ENCODE results near the gene ROR2. TPM values are rescaled to one million over a fixed set of nuclear protein-coding genes. Genes with fewer than 3 reads are reported as not detected.

Gene ROR2
- total RNA-seq, 1 experiment from 2014 or later: 2.7 TPM

GRCh38 chr9:91907484-91908292 lies 42.3 kb downstream of the ROR2 start:
- no peak overlapping the region for H3K27ac ChIP-seq (ENCODE audit: insufficient read length, low read depth, low read length)
- no peak overlapping the region for H3K18ac ChIP-seq (ENCODE audit: insufficient read length, low read depth, low read length)
- no peak overlapping the region for H3K23ac ChIP-seq (ENCODE audit: insufficient read length, low read depth, low read length)
- no peak overlapping the region for H3T11ph ChIP-seq (ENCODE audit: low read length)
- Mint-ChIP-seq H3K4me1 (peaks cover 19 to 23% of the 10 kb centered on the region in 2 experiments), H3K4me3 (no peak overlapping the region), H3K27ac (no peak overlapping the region), H3K27me3 (ENCODE audit: low read depth) (peaks cover 43% of the 10 kb centered on the region), H3K9me3 (no peaks in the 10 kb centered on the region; a peak in 1 of 5 replicates), H3K36me3 (ENCODE audit: insufficient read depth in 1 of 3, low read depth in 3 of 3) (no peaks in the 10 kb centered on the region; a peak in 1 of 7 replicates)
- no peak overlapping the region for H2AK5ac ChIP-seq (ENCODE audit: insufficient read length, low read length)
- H2BK20ac ChIP-seq (ENCODE audit: low read depth, low read length, poor library complexity, severe bottlenecking): no peak overlapping the region
- H2BK120ac ChIP-seq (ENCODE audit: low read depth, low read length, poor library complexity, severe bottlenecking): no peak overlapping the region
- H4K20me1 ChIP-seq (ENCODE audit: control insufficient read depth, insufficient read depth, insufficient read length): peaks cover 3% of the 10 kb centered on the region
- no peak overlapping the region for H2BK5ac ChIP-seq (ENCODE audit: insufficient read length, low read length)
- H3K4me1 ChIP-seq (ENCODE audit: insufficient read depth, low read length): peaks cover 3% of the 10 kb centered on the region; the same call in 1 of the 2 replicates
- no peak overlapping the region for H4K8ac ChIP-seq (replicated peaks; ENCODE audit: insufficient read length, low read depth, low read length)
- H4K5ac ChIP-seq (ENCODE audit: insufficient read length, low read depth, low read length): no peak overlapping the region
- no peak overlapping the region for H3K56ac ChIP-seq (ENCODE audit: insufficient read length, low read depth, low read length)
- H3K23me2 ChIP-seq (ENCODE audit: insufficient read length, low read depth, low read length, poor library complexity, severe bottlenecking): no peaks in the 10 kb centered on the region
- WGBS (ENCODE audit: extremely low coverage, insufficient read length, low lambda C conversion rate): no CpG with 5 or more reads among the region's 8 CpGs
- H3K14ac ChIP-seq (ENCODE audit: insufficient read depth, low read length): no peak overlapping the region
- no peaks in the 10 kb centered on the region for H3K79me2 ChIP-seq (ENCODE audit: insufficient read depth, low read length)
- no peak overlapping the region for H2BK15ac ChIP-seq (ENCODE audit: low read depth, low read length)
- no peak overlapping the region for H3K4me2 ChIP-seq (ENCODE audit: insufficient read depth, insufficient read length, low read length)
- no peaks in the 10 kb centered on the region for H3K9me3 ChIP-seq (ENCODE audit: control insufficient read depth, low read depth, low read length)
- no peak overlapping the region for H3K4ac ChIP-seq (ENCODE audit: low read depth, low read length)
- no peak overlapping the region for H4K91ac ChIP-seq (ENCODE audit: insufficient read length, low read depth, low read length)
- no peak overlapping the region for H2AFZ ChIP-seq (ENCODE audit: low read length)
- H3K27me3 ChIP-seq (ENCODE audit: insufficient read depth, low read length): no peaks in the 10 kb centered on the region; the same call in 1 of the 2 replicates
- no peak overlapping the region for H3K9ac ChIP-seq (ENCODE audit: extremely low read depth, insufficient read length, low read length)
- no peaks in the 10 kb centered on the region for H3K79me1 ChIP-seq (ENCODE audit: insufficient read depth, low read depth, low read length, poor library complexity, severe bottlenecking)
- TF ChIP-seq CTCF (conservative IDR thresholded peaks at IDR 0.05): no peak
- H2BK12ac ChIP-seq (ENCODE audit: insufficient read length, low read depth, low read length): no peak overlapping the region
- no peak for DNase-seq
